Subcutaneous adipose tissue (tissue), 4 donors: ENCODE results near the gene MYH9. TPM values are rescaled to one million over a fixed set of nuclear protein-coding genes. Genes with fewer than 3 reads are reported as not detected.

ENCODE experiments used
- CTCF ChIP-seq: fragments of 450-650 bp; IDR thresholded peaks from one replicate; pipeline ENCODE4 v1.5.1; 2016; ENCODE audit warnings: low read depth, mild to moderate bottlenecking, control low read depth, antibody characterized with exemption, moderate library complexity
- total RNA-seq, 4 donors: library from RNA; depleted of rRNA; stranded (reverse); fragments of >200 nt; gene quantifications; one replicate each; pipeline ENCODE4 v1.1.0, GENCODE V29; 2016

The MYH9 gene
- total RNA-seq, 4 donors from 2014 or later = 187 to 410 (median 233) TPM

GRCh38 chr22:36386351-36386899 is 1.3 kb downstream of the MYH9 start:
- no peak for TF ChIP-seq CTCF

DNA sequence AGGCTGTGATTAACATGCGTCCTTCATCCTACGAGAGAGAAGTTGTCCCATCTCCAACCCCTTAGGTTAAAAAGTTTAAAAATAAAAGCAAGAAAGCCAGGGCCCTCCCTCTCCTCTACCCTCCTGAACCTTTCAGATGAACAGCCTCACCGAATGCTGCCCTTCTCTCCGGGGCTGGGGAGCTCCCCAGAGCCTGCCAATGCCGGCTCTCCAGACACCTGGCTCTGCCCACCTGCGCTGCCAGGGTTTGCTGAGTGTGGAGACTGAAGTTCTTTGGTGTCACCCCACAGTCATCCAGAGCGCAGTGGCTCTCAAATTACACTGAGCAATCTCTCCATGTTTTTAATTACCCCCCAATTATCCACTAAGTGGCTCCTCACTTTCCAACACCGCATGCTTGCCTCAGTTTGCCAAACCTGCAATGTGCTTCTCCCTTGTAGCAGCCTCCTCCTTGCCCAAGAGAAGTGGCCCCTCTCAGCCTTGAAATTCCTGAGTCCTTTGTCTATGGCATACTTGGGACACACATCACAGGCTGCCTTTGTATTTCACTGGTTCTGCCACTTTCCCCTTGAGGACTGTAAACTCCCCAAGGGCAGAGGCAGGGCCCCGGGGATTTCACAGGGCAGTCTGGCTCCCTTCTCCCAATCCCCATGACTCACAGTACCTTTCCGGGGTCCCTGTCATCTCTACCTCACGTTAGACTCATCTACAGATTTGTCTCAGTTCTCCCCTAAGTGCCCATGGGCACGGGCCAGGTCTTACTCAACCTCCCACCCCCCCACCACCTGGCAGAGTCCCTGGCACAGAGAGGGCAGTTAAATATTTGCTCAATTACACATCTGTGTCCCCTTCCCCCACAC is 2.0 kb downstream of the MYH9 start:
- TF ChIP-seq CTCF = no peak

- TF ChIP-seq CTCF = no peak
Observed at GRCh38 chr22:36384766-36385481, 2.8 kb downstream of the MYH9 start.

GRCh38 chr22:36383110-36383581 is 4.6 kb downstream of the MYH9 start:
- no peak for TF ChIP-seq CTCF

DNA sequence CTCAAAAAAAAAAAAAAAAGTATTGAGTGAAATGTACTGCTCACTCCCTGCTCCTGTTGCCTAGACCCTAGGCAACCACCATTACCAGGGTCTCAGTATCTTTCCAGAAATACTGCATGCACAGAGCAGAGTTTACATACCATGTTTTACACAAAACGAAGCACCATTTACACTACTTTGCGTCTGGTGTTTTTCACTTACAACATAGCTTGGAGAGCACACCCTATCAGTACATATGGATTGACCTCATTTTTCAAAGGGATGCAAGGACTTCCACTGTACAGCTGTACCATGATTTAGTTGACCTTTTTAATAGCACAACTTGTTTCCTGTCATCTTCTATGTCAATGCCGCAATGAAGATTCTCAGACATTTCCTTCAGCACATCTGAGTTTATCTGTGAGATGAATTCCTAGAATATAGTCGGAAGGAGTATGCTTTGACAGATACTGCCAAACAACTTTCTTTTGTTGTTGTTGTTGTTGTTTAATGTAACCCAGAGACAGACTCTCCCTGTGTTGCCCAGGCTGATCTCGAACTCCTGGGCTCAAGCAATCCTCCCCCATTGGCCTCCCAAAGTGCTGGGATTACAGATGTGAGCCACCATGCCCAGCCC is 6.1 kb downstream of the MYH9 start:
- TF ChIP-seq CTCF = no peak

DNA sequence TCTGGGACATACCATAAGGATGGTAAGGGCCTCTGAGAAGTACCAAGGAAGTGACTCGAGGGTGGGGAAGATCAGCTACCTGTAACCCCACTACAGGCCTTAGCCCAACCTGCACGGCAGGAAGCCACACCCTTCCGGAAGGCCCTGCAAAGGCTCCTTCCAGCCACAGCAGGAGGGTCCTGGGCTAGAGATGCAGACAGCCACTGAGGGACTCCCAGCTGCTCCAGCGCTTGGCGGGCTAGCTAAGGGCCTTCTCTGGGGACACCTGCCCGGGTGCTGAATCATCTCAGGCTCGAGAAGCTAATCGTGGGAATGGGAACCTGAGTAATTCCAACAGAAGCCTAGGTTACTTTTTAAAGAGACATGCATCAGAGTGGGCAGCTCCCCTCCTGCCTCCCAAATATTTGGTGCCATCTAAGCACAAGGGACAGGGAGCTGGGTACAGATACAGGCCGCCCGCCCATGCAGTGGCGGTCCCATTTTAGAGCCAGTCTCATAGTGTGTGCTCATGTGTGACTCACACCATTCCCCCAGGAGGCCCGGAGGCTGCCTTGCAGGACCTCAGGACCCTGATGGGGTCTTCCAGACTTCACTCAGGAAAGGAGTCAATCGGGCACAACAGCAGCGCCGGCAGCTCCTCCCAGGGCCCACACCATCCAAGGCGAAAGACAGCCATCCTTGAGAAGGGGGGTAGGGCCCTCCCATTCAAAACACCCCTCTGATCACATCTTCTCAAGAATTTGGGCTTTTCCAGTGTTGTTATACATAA is 8.0 kb downstream of the MYH9 start:
- no peak for TF ChIP-seq CTCF
